Measurements from ENCODE around the gene FREM1. TPM values are rescaled to one million over a fixed set of nuclear protein-coding genes. Genes with fewer than 3 reads are reported as not detected.

The FREM1 gene
- total and polyA plus RNA-seq, 2 of the 13 experiments (the other 11 are each of a cell fraction or from before 2014, with no cell fraction given): 64.3 to 202 TPM

DNA sequence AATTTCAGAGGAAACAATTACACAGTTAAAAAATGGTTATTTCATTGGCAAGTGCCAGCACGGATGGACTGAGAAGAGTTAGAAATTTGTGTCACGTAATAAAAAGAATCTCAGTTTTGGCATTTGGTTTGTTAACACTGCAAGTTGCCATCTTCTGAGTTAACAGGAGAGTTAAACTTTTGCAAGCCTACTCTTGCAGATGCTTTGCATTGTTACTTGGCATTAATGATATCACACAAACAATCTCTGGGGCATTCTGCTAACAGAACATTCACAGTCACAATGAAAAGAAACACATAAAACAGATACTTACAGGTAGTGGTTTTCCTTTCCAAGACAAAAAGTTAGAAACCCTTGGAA is 647 bp downstream of the FREM1 start:
- Histone ChIP-seq H3K9ac (ENCODE audit: insufficient read depth, low read depth, low read length) (peak overlapping the region; percentile 62), H3K27me3 (ENCODE audit: control insufficient read depth in 1 of 2, insufficient read depth in 2 of 2, low read length in 2 of 2) (no peaks in the 10 kb centered on the region; a peak in 1 of 5 replicates), H4K20me1 (ENCODE audit: insufficient read depth, low read length) (no peaks in the 10 kb centered on the region), H3K4me2 (ENCODE audit: low read depth, low read length) (peak overlapping the region; percentile 85), H3K4me1 (ENCODE audit: insufficient read depth, low read length) (peaks cover 85% of the 10 kb centered on the region), H3K27ac (ENCODE audit: extremely low read length, insufficient read depth, low read length) (peak overlapping the region; percentile 61), H3K4me3 (replicated peaks in 1 of 3; ENCODE audit: insufficient read depth in 1 of 3, low read depth in 2 of 3, low read length in 3 of 3) (peak overlapping the region in 2 of 3 experiments; percentile 63 to 66; a peak in 4 of 6 replicates), H3K36me3 (replicated peaks in 1 of 2; ENCODE audit: control insufficient read depth in 1 of 2, insufficient read depth in 2 of 2, low read length in 2 of 2) (no peaks in the 10 kb centered on the region), H2AFZ (ENCODE audit: low read length) (peak overlapping the region; percentile 67), H3K9me3 (ENCODE audit: low read length) (no peaks in the 10 kb centered on the region), H3K79me2 (ENCODE audit: insufficient read depth, low read length) (peaks cover 39% of the 10 kb centered on the region)
- POLR2A ChIA-PET: interaction anchor here (1.0 to 1.2 kb wide), 2 partner anchors 14 to 40 kb away, joined by 4 to 8 read pairs; no protein-coding TSS in a partner anchor
- DNase-seq (ENCODE audit: low spot score) (no peak), FAIRE-seq (no peak), ATAC-seq (peak; percentile 16)
- in situ Hi-C loops (cut with HindIII; ENCODE audit: extremely low pct_ligation_motif_present, low pct_unique_long_range_greater_than_20kb) (no loop called here), intact Hi-C loops (cut with micrococcal nuclease; ENCODE audit: unreplicated experiment) (loop anchor here (2.0 kb wide), 1 partner anchor 51 kb away; no protein-coding TSS in a partner anchor)
- BruUV-seq (replicated peaks): TSS peak; percentile 62
- 36% methylated on average over 2 of the region's 2 CpGs for WGBS (ENCODE audit: low lambda C conversion rate)
- CTCF ChIA-PET (ENCODE audit: low intra/inter-chr PET ratio, low total read pairs): no interaction called here
- no peak for TF ChIP-seq FOXK2 (IDR thresholded peaks at IDR 0.05)
- TF ChIP-seq MAFK (conservative IDR thresholded peaks at IDR 0.05 in 1 of 2, IDR thresholded peaks at IDR 0.05 in 1 of 2; ENCODE audit: low read length in 2 of 2): no peak
- TF ChIP-seq FOXJ3 (CRISPR knock-in tag; IDR thresholded peaks at IDR 0.05; ENCODE audit: borderline replicate concordance): no peak
- TF ChIP-seq ZNF761 (CRISPR knock-in tag; conservative IDR thresholded peaks at IDR 0.05): no peak
- TF ChIP-seq KDM1A (CRISPR knock-in tag; IDR thresholded peaks at IDR 0.05): no peak
- TF ChIP-seq, protein P1, sequence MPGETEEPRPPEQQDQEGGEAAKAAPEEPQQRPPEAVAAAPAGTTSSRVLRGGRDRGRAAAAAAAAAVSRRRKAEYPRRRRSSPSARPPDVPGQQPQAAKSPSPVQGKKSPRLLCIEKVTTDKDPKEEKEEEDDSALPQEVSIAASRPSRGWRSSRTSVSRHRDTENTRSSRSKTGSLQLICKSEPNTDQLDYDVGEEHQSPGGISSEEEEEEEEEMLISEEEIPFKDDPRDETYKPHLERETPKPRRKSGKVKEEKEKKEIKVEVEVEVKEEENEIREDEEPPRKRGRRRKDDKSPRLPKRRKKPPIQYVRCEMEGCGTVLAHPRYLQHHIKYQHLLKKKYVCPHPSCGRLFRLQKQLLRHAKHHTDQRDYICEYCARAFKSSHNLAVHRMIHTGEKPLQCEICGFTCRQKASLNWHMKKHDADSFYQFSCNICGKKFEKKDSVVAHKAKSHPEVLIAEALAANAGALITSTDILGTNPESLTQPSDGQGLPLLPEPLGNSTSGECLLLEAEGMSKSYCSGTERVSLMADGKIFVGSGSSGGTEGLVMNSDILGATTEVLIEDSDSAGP (CRISPR knock-in tag; IDR thresholded peaks at IDR 0.05; ENCODE audit: borderline replicate concordance): no peak
- 0 out of 2 replicates have a peak, but pooled peaks have one; percentile 6 for TF ChIP-seq KMT2B (CRISPR knock-in tag; IDR thresholded peaks at IDR 0.05)
- TF ChIP-seq PTBP1 (IDR thresholded peaks at IDR 0.05; ENCODE audit: low read depth, low read length, poor library complexity, severe bottlenecking): no peak
- TF ChIP-seq ZNF121 (CRISPR knock-in tag; IDR thresholded peaks at IDR 0.05): no peak
- no peak for TF ChIP-seq ZNF782 (CRISPR knock-in tag; IDR thresholded peaks at IDR 0.05; ENCODE audit: borderline replicate concordance)
- TF ChIP-seq NFIC (IDR thresholded peaks at IDR 0.05; ENCODE audit: low read length): peak; percentile 36; the same call in 1 of the 2 replicates
- TF ChIP-seq ZBTB38 (CRISPR knock-in tag; IDR thresholded peaks at IDR 0.05): no peak
- TF ChIP-seq U2AF1 (optimal IDR thresholded peaks at IDR 0.05; ENCODE audit: low read depth, low read length): no peak
- TF ChIP-seq, protein P2, sequence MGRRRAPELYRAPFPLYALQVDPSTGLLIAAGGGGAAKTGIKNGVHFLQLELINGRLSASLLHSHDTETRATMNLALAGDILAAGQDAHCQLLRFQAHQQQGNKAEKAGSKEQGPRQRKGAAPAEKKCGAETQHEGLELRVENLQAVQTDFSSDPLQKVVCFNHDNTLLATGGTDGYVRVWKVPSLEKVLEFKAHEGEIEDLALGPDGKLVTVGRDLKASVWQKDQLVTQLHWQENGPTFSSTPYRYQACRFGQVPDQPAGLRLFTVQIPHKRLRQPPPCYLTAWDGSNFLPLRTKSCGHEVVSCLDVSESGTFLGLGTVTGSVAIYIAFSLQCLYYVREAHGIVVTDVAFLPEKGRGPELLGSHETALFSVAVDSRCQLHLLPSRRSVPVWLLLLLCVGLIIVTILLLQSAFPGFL (CRISPR knock-in tag; IDR thresholded peaks at IDR 0.05): no peak
- TF ChIP-seq ZBTB1 (CRISPR knock-in tag; IDR thresholded peaks at IDR 0.05; ENCODE audit: borderline replicate concordance): no peak
- TF ChIP-seq, protein P3, sequence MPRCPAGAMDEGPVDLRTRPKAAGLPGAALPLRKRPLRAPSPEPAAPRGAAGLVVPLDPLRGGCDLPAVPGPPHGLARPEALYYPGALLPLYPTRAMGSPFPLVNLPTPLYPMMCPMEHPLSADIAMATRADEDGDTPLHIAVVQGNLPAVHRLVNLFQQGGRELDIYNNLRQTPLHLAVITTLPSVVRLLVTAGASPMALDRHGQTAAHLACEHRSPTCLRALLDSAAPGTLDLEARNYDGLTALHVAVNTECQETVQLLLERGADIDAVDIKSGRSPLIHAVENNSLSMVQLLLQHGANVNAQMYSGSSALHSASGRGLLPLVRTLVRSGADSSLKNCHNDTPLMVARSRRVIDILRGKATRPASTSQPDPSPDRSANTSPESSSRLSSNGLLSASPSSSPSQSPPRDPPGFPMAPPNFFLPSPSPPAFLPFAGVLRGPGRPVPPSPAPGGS (CRISPR knock-in tag; IDR thresholded peaks at IDR 0.05): no peak
- no peak for TF ChIP-seq ZNF207 (IDR thresholded peaks at IDR 0.05; ENCODE audit: borderline replicate concordance)
- TF ChIP-seq, protein P4, sequence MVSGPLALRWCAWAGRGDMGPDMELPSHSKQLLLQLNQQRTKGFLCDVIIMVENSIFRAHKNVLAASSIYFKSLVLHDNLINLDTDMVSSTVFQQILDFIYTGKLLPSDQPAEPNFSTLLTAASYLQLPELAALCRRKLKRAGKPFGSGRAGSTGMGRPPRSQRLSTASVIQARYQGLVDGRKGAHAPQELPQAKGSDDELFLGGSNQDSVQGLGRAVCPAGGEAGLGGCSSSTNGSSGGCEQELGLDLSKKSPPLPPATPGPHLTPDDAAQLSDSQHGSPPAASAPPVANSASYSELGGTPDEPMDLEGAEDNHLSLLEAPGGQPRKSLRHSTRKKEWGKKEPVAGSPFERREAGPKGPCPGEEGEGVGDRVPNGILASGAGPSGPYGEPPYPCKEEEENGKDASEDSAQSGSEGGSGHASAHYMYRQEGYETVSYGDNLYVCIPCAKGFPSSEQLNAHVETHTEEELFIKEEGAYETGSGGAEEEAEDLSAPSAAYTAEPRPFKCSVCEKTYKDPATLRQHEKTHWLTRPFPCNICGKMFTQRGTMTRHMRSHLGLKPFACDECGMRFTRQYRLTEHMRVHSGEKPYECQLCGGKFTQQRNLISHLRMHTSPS (CRISPR knock-in tag; IDR thresholded peaks at IDR 0.05; ENCODE audit: low read depth): no peak
- no peak for TF ChIP-seq GATA4 (IDR thresholded peaks at IDR 0.05; ENCODE audit: borderline replicate concordance, low read depth)
- TF ChIP-seq, protein P5, sequence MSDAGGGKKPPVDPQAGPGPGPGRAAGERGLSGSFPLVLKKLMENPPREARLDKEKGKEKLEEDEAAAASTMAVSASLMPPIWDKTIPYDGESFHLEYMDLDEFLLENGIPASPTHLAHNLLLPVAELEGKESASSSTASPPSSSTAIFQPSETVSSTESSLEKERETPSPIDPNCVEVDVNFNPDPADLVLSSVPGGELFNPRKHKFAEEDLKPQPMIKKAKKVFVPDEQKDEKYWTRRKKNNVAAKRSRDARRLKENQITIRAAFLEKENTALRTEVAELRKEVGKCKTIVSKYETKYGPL (CRISPR knock-in tag; IDR thresholded peaks at IDR 0.05): no peak
